Lower lobe of right lung (tissue), 2 donors: ENCODE measurements around the gene IGFBP2. TPM values are rescaled to one million over a fixed set of nuclear protein-coding genes. Genes with fewer than 3 reads are reported as not detected.

Source experiments
- ATAC-seq, 2 donors: fragments of 200-7000 bp; cut with Tn5 transposase; one replicate each; pipeline ENCODE4 v1.9.1; 2020 to 2022; ENCODE audit warnings: mild to moderate bottlenecking in 2 of 2, moderate library complexity in 2 of 2
- DNase-seq: peaks from one replicate; pipeline ENCODE4 v3.0.0-alpha.2; 2020
- H3K27ac ChIP-seq: fragments of 200-600 bp; one replicate; pipeline ENCODE4 v1.8.0; 2022
- H3K27me3 ChIP-seq: fragments of 200-600 bp; one replicate; pipeline ENCODE4 v1.8.0; 2022; ENCODE audit warnings: low read depth
- H3K36me3 ChIP-seq: fragments of 200-600 bp; one replicate; pipeline ENCODE4 v1.8.0; 2022; ENCODE audit warnings: mild to moderate bottlenecking
- H3K4me1 ChIP-seq: fragments of 200-600 bp; one replicate; pipeline ENCODE4 v1.8.0; 2022
- H3K4me3 ChIP-seq: fragments of 200-600 bp; one replicate; pipeline ENCODE4 v1.8.0; 2022; ENCODE audit warnings: mild to moderate bottlenecking
- H3K9me3 ChIP-seq: fragments of 200-600 bp; one replicate; pipeline ENCODE4 v1.8.0; 2022
- intact Hi-C: fragments of 100-400 bp; cut with DNase I; formaldehyde crosslinking; loops from one replicate; pipeline ENCODE4 v1.11.0; 2022
- total RNA-seq: library from RNA; stranded (reverse); fragmentation: NEBNext Ultra II Directional; extraction: Animal tissue kit (Norgen Biotek cat#: 25700); gene quantifications from one replicate; pipeline ENCODE4 v1.2.1, GENCODE V29; 2021
- TF ChIP-seq, protein P1 (sequence below): fragments of 200-600 bp; IDR thresholded peaks from one replicate; pipeline ENCODE4 v1.8.0; 2022; ENCODE audit warnings: antibody characterized with exemption, mild to moderate bottlenecking
- donor health status: DM: no; HTN: yes; CAD: no; lungs with severe emphysema.

The IGFBP2 gene
- total RNA-seq, 1 donor from 2014 or later: 37.7 TPM

DNA sequence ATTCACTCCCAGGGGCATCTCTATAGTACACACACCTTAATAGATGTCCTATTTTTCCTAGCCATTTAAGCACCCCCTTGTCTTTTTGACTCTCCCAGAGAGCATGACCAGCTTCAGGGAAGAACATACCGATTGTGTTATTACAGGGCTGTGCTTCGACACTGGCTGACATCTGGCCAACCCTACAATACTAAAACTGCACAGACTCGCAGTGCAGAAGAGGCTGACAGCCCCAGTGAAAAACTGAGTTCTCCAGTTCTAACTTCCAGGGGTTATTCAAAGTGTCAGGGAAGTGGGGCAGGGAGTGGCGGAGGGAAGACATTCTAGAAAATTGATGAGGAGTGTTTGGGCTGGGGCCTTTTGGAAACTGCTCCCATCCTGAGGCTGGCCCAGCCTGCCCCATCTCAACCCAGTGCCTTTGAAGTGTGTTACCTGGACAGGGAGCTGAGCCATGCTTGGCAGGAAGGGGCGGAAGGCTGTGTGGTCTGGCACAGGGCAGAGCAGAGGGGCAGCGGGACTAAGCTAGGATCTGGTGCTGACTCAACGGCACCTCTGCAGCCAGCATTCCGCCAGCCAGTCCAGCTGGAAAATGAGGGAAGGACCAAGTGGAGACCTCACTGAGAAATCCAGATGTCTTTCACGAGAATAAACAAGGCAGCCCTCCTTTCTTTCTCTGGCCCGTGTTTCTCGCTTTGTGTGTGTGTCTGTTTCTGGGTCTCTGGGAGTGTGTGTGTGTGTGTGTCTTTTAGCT, 77.5 kb downstream of the IGFBP2 start:
- Histone ChIP-seq H3K4me3 (no peak overlapping the region), H3K27me3 (no peaks in the 10 kb centered on the region), H3K36me3 (no peaks in the 10 kb centered on the region), H3K27ac (peak overlapping the region; percentile 49), H3K4me1 (no peaks in the 10 kb centered on the region), H3K9me3 (no peaks in the 10 kb centered on the region)
- intact Hi-C loops: no loop called here
- TF ChIP-seq, protein P1, sequence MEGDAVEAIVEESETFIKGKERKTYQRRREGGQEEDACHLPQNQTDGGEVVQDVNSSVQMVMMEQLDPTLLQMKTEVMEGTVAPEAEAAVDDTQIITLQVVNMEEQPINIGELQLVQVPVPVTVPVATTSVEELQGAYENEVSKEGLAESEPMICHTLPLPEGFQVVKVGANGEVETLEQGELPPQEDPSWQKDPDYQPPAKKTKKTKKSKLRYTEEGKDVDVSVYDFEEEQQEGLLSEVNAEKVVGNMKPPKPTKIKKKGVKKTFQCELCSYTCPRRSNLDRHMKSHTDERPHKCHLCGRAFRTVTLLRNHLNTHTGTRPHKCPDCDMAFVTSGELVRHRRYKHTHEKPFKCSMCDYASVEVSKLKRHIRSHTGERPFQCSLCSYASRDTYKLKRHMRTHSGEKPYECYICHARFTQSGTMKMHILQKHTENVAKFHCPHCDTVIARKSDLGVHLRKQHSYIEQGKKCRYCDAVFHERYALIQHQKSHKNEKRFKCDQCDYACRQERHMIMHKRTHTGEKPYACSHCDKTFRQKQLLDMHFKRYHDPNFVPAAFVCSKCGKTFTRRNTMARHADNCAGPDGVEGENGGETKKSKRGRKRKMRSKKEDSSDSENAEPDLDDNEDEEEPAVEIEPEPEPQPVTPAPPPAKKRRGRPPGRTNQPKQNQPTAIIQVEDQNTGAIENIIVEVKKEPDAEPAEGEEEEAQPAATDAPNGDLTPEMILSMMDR: no peak
- DNase-seq (no peak), ATAC-seq (peak; percentile 37 to 57)

DNA sequence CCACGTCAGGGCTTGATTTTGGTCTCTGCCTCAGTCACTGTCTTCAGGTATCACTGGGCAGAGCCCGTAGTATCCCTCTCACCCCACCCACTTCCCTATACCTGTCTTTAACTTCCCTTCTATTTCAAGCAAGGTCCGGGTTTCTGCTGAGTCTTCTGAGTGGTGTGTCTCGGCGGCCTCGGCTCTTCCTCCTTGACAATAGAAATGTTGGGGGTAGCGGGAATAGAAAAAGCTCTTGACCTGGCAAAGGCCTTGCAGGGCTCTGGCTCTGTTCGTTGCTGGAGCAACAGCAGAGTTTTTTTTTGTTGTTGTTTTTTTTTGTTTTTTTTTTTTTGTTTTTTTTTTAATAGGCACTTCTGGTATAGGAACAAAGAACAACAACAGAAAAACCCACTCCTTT, 78.1 kb downstream of the IGFBP2 start:
- Histone ChIP-seq H3K36me3 (no peaks in the 10 kb centered on the region), H3K27ac (peak overlapping the region; percentile 49), H3K27me3 (no peaks in the 10 kb centered on the region), H3K4me3 (no peak overlapping the region), H3K9me3 (no peaks in the 10 kb centered on the region), H3K4me1 (no peaks in the 10 kb centered on the region)
- DNase-seq: no peak
- intact Hi-C loops: no loop called here
- no peak for ATAC-seq
- TF ChIP-seq, protein P1: no peak

DNA sequence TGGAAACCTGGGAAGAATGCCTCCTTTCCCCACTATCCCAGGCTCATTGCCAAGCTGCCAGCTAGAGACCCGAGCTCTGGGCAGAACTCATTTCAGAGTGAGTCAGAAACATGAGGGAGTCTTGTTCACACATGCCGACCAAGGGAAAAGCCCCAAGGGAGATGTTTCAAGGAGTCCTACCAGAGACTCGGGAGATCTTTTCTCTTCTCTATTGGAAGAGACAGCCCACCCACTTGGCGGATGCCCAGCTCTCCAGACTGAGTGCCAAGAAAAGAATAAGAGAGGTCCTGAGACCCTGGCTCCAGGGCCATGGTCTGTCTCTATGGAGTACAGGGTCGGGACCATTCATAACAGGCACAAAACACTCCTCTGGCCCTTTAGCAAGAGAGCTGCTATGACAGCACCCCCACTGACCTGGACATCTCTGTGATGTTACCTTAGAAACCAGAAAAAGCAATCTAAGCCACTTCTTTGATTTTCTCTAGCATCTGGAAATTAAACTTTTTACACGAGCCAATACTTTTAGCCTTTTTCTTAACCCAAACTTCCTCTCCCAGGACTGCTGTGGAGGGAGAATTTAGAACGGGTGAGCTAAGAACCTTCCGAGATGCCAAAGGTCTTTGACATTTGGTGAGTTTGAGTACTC, 80.6 kb downstream of the IGFBP2 start:
- no peak for ATAC-seq
- TF ChIP-seq, protein P1: no peak
- intact Hi-C loops: no loop called here
- H3K27ac ChIP-seq: no peak overlapping the region
- no peaks in the 10 kb centered on the region for H3K9me3 ChIP-seq
- no peaks in the 10 kb centered on the region for H3K27me3 ChIP-seq
- no peak for DNase-seq
- no peaks in the 10 kb centered on the region for H3K36me3 ChIP-seq
- no peaks in the 10 kb centered on the region for H3K4me1 ChIP-seq
- H3K4me3 ChIP-seq: no peak overlapping the region

Other genes with a start within 250 kb of the IGFBP2 start
- 19.0 TPM for gene SMARCAL1, start 220.9 kb upstream of the IGFBP2 start, total RNA-seq
- gene RPL37A, start 134.6 kb upstream of the IGFBP2 start, total RNA-seq: 1,974 TPM
- gene IGFBP5, start 62.1 kb downstream of the IGFBP2 start, total RNA-seq: 145 TPM
- gene TNP1, start 226.6 kb downstream of the IGFBP2 start, total RNA-seq: not detected